Small intestine (tissue), 7 donors: ENCODE measurements around the gene MFNG. TPM values are rescaled to one million over a fixed set of nuclear protein-coding genes. Genes with fewer than 3 reads are reported as not detected.

ENCODE experiments used
- DNase-seq, 2 donors: peaks; one replicate each; pipeline versions ENCODE4 v3.0.0 to v3.0.0-alpha.2; 2013
- FAIRE-seq: peaks from 2 replicates; lab custom pipeline; 2012; peaks lifted over from hg19 to GRCh38; lab: Jason Lieb, UNC
- H3K27ac ChIP-seq, 3 donors: one replicate each; pipeline ENCODE4 v1.5.1; 2013; ENCODE audit warnings: low read length in 2 of 3, mild to moderate bottlenecking in 2 of 3, control low read depth in 1 of 3, inconsistent platforms in 1 of 3, low read depth in 1 of 3, moderate library complexity in 1 of 3
- H3K27me3 ChIP-seq, 3 donors: one replicate each; pipeline ENCODE4 v1.6.1; 2013; ENCODE audit warnings: low read length in 3 of 3, inconsistent platforms in 1 of 3; ENCODE audit not compliant: control insufficient read depth in 3 of 3, insufficient read depth in 3 of 3
- H3K36me3 ChIP-seq, 3 donors: one replicate each; pipeline ENCODE4 v1.6.1; 2013; ENCODE audit warnings: low read length in 3 of 3, inconsistent platforms in 1 of 3, low read depth in 1 of 3, mild to moderate bottlenecking in 1 of 3, moderate library complexity in 1 of 3; ENCODE audit not compliant: control insufficient read depth in 3 of 3, insufficient read depth in 2 of 3
- H3K4me1 ChIP-seq, 3 donors: one replicate each; pipeline ENCODE4 v1.6.1; 2013; ENCODE audit warnings: low read length in 2 of 3, inconsistent platforms in 1 of 3, low read depth in 1 of 3, mild to moderate bottlenecking in 1 of 3, moderate library complexity in 1 of 3; ENCODE audit not compliant: control insufficient read depth in 3 of 3, insufficient read depth in 2 of 3
- H3K4me3 ChIP-seq, 3 donors: one replicate each; pipeline ENCODE4 v1.5.1; 2013; ENCODE audit warnings: low read length in 3 of 3, control low read depth in 1 of 3, inconsistent platforms in 1 of 3, low read depth in 1 of 3, mild to moderate bottlenecking in 1 of 3, moderate library complexity in 1 of 3
- H3K9me3 ChIP-seq, 2 donors: one replicate each; pipeline ENCODE4 v1.6.1; 2013; ENCODE audit warnings: low read depth in 1 of 2, low read length in 1 of 2; ENCODE audit not compliant: control insufficient read depth in 2 of 2, insufficient read depth in 1 of 2
- WGBS, 3 donors: extraction: QIAGEN DNeasy Blood & Tissue Kit; methylation state at CpG; one replicate each; pipeline ENCODE4 v1.1.7; 2013; 5-methylcytosine and 5-hydroxymethylcytosine counted together
- polyA plus RNA-seq, 4 donors: library from polyadenylated mRNA; stranded (reverse) in 3 of 4; unstranded in 1 of 4; fragments of 200-250 nt in 3 of 4; fragments of 120-200 nt in 1 of 4; gene quantifications; one replicate each; pipeline versions ENCODE4 v1.2.1 to v1.2.3, GENCODE V29; 2013
- donor health status: healthy with polysubstance abuse.
- donor health status: control.
- donor health status: control.
- donor health status: Bipolar disorder and iron deficiency.
- donor health status: healthy.

The MFNG gene
- polyA plus RNA-seq, 4 donors = 7.3 to 21.3 (median 19.9) TPM

- no peak overlapping the region for H3K4me3 ChIP-seq
- H3K27me3 ChIP-seq = peaks cover 0 to 5% (median 3%) of the 10 kb centered on the region in 3 donors
- no peak overlapping the region for H3K27ac ChIP-seq
- DNase-seq = no peak
- no peak for FAIRE-seq
- WGBS, 3 donors = 41 to 86% (median 47%) methylated on average over 1 of the region's 1 CpG
- H3K36me3 ChIP-seq = no peaks in the 10 kb centered on the region
- H3K9me3 ChIP-seq = peaks cover 0 to 6% of the 10 kb centered on the region in 2 donors
- peaks cover 0 to 10% (median 0%) of the 10 kb centered on the region in 3 donors for H3K4me1 ChIP-seq
Measured at GRCh38 chr22:37451218-37451617, 35.0 kb downstream of the MFNG start.

DNA sequence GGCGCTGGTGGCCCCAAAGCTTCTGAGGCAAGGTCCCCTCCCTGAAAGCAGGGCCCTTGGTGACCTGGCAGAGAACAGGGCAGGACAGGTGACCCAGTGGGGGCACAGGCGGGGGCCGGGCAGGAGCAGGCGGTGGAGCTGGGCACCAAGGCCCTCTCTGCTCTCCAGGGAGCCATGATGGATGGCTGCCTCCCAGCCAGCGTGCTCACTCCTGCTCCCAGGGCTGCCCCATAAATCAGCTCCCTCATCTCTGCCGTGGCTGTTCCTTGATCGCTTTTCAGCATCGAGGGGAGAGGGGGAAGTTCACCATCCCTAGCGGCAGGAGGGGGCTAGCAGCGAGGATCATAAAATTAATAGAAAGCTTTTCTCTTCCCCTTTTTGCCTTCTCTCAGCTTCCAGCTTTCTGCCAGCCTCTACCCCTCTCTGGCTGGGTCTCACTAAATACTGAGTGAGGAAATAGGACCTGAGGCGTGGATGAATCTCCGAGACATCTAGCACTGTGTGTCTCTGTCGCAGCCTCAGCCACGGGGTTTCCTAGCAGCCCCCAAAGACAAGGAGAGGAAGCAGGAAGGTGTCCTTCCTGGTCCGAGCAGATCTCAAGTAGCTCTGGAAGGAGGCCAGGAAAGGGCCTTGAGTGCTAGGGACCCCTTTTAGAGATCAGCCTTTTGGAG, 36.7 kb downstream of the MFNG start:
- no peak overlapping the region for H3K27ac ChIP-seq
- H3K4me3 ChIP-seq = no peak overlapping the region
- DNase-seq (no peak), FAIRE-seq (no peak)
- peaks cover 0 to 6% of the 10 kb centered on the region in 2 donors for H3K9me3 ChIP-seq
- H3K36me3 ChIP-seq = no peaks in the 10 kb centered on the region
- peaks cover 0 to 5% (median 3%) of the 10 kb centered on the region in 3 donors for H3K27me3 ChIP-seq
- H3K4me1 ChIP-seq = peaks cover 0 to 2% (median 0%) of the 10 kb centered on the region in 3 donors
- 50 to 71% (median 59%) methylated on average over 15 of the region's 15 CpGs for WGBS, 3 donors

GRCh38 chr22:37448516-37449127, 37.6 kb downstream of the MFNG start:
- no peak for FAIRE-seq
- Histone ChIP-seq H3K36me3 (no peaks in the 10 kb centered on the region), H3K4me1 (no peaks in the 10 kb centered on the region), H3K27ac (no peak overlapping the region), H3K4me3 (no peak overlapping the region), H3K27me3 (peaks cover 0 to 5% (median 3%) of the 10 kb centered on the region in 3 donors), H3K9me3 (peaks cover 0 to 6% of the 10 kb centered on the region in 2 donors)
- 11 to 71% (median 47%) methylated on average over 17 to 18 of the region's 18 CpGs for WGBS, 3 donors
- no peak for DNase-seq

DNA sequence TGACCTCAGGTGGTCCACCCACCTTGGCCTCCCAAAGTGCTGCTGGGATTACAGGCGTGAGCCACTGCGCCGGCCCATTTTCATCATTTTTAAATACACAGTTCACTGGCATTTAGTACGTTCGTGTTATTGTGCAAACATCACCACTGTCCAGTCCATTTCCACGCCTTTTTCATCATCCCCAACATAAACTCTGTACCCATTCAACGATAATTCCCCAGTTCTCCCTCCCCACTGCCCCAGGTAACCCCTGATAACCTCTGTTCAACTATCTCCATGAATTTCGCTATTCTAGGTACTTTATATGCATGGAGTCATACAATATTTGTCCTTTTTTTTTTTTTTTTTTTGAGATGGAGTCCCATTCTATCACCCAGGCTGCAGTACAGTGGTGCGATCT, 40.7 kb downstream of the MFNG start:
- H3K4me3 ChIP-seq = no peak overlapping the region

GRCh38 chr22:37443977-37444376, 42.2 kb downstream of the MFNG start:
- FAIRE-seq = no peak

More for the DNA sequence above, 40.7 kb downstream of the MFNG start:
- H3K36me3 ChIP-seq = no peaks in the 10 kb centered on the region
- DNase-seq (no peak), FAIRE-seq (no peak)
- peaks cover 3 to 15% (median 5%) of the 10 kb centered on the region in 3 donors for H3K27me3 ChIP-seq
- no peaks in the 10 kb centered on the region for H3K4me1 ChIP-seq
- no peak overlapping the region for H3K27ac ChIP-seq
- H3K9me3 ChIP-seq = peaks cover 0 to 12% of the 10 kb centered on the region in 2 donors
- 57 to 77% (median 65%) methylated on average over 9 of the region's 9 CpGs for WGBS, 3 donors

GRCh38 chr22:37443086-37443485, 43.1 kb downstream of the MFNG start:
- Histone ChIP-seq H3K27ac (no peak overlapping the region), H3K4me3 (no peak overlapping the region), H3K9me3 (peaks cover 0 to 14% of the 10 kb centered on the region in 2 donors), H3K27me3 (peaks cover 3 to 12% (median 5%) of the 10 kb centered on the region in 3 donors), H3K4me1 (no peaks in the 10 kb centered on the region), H3K36me3 (no peaks in the 10 kb centered on the region)
- no peak for FAIRE-seq
- WGBS, 3 donors = 85 to 90% (median 85%) methylated on average over 7 of the region's 7 CpGs
- no peak for DNase-seq

More at GRCh38 chr22:37443977-37444376, 42.2 kb downstream of the MFNG start:
- H3K27ac ChIP-seq = no peak overlapping the region
- H3K4me3 ChIP-seq = no peak overlapping the region
- H3K36me3 ChIP-seq = no peaks in the 10 kb centered on the region
- 30 to 65% (median 50%) methylated on average over 7 of the region's 7 CpGs for WGBS, 3 donors
- H3K27me3 ChIP-seq = peaks cover 3 to 12% (median 5%) of the 10 kb centered on the region in 3 donors
- H3K4me1 ChIP-seq = no peaks in the 10 kb centered on the region
- DNase-seq = no peak
- peaks cover 0 to 14% of the 10 kb centered on the region in 2 donors for H3K9me3 ChIP-seq

DNA sequence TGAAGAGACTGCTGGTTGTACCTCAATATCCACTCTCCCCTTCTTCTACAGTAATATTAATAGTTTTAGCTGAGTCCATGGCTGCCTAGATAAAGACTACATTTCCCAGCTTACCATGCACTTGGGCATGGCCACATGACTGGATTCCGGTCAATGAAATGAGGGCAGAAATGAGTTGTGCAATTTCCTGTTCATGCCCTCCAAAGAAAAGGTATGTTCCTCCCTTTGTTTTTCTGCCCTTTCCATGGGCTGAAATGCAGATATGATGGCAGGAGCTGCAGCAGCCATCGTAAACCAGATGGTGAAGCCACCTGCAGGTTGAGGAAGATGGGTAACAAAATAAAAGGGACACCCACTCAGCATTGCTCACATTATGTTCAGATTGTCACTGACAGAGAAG, 43.6 kb downstream of the MFNG start:
- H3K27me3 ChIP-seq = peaks cover 0 to 12% (median 5%) of the 10 kb centered on the region in 3 donors
- H3K27ac ChIP-seq = no peak overlapping the region
- peaks cover 0 to 14% of the 10 kb centered on the region in 2 donors for H3K9me3 ChIP-seq
- DNase-seq (peak in 1 of 2 donors; percentile 27), FAIRE-seq (no peak)
- H3K4me3 ChIP-seq = no peak overlapping the region
- no peaks in the 10 kb centered on the region for H3K4me1 ChIP-seq
- 59 to 73% (median 60%) methylated on average over 2 of the region's 2 CpGs for WGBS, 3 donors
- no peaks in the 10 kb centered on the region for H3K36me3 ChIP-seq

DNA sequence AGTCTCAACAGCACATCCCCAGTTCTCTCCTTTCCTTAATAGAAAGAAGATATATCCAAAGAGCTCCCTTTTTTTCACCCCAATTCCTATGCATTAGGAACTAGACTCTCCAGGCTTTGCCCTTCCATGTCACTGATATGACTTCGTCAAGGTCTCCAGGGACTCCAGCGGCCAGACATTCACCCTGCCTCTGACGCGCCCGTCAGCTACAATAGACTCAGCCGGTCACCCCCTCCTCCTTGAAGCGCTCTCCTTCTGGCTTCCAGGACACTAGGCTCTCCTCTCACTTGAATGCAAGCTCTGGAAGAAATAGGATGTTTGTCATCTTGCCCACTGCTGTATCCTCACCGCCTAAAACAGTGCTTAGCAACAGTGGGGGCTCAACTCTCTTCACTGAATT, 44.0 kb downstream of the MFNG start:
- no peak overlapping the region for H3K4me3 ChIP-seq
- no peaks in the 10 kb centered on the region for H3K36me3 ChIP-seq
- no peak overlapping the region for H3K27ac ChIP-seq
- peaks cover 0 to 14% of the 10 kb centered on the region in 2 donors for H3K9me3 ChIP-seq
- FAIRE-seq (no peak), DNase-seq (no peak)
- H3K27me3 ChIP-seq = peaks cover 0 to 10% (median 5%) of the 10 kb centered on the region in 3 donors
- WGBS, 3 donors = 59 to 80% (median 65%) methylated on average over 8 of the region's 8 CpGs
- no peaks in the 10 kb centered on the region for H3K4me1 ChIP-seq
